ENCODE data around the gene SMTN. TPM values are rescaled to one million over a fixed set of nuclear protein-coding genes. Genes with fewer than 3 reads are reported as not detected.

The SMTN gene
- total RNA-seq, 1 experiment from 2014 or later, result 68.8 TPM

GRCh38 chr22:31080164-31080847 is 812 bp upstream of the SMTN start:
- no peak overlapping the region for H3K27ac ChIP-seq

GRCh38 chr22:31081963-31082605 is 966 bp downstream of the SMTN start:
- ChIA-PET POLR2A (ENCODE audit: unreplicated experiment) (interaction anchor here (0.5 to 0.7 kb wide), 3 partner anchors 113 to 388 kb away, joined by 7 to 11 read pairs (median 7); partner anchors contain the start of genes MORC2 and TUG1), CTCF (interaction anchor here (0.5 to 0.8 kb wide), 7 partner anchors 8 to 755 kb away, joined by 3 to 10 read pairs (median 4); partner anchors contain the start of gene TBC1D10A)
- H4K20me1 ChIP-seq (ENCODE audit: insufficient read depth), result no peaks in the 10 kb centered on the region
- no TSS peak for BruUV-seq (replicated peaks)
- peak overlapping the region; percentile 78; the same call in 1 of the 2 replicates for H2AFZ ChIP-seq
- peaks cover 20% of the 10 kb centered on the region for H3K4me1 ChIP-seq (replicated peaks; ENCODE audit: insufficient read depth)
- H3K9me3 ChIP-seq (ENCODE audit: insufficient read depth, low read depth), result no peaks in the 10 kb centered on the region
- TF ChIP-seq CTCF (conservative IDR thresholded peaks at IDR 0.05) (no peak), EZH2 (IDR thresholded peaks at IDR 0.05; ENCODE audit: low read depth) (no peak)
- H3K9me2 ChIP-seq (ENCODE audit: insufficient read depth), result no peaks in the 10 kb centered on the region
- H3K27me3 ChIP-seq (ENCODE audit: insufficient read depth, low read depth), result no peaks in the 10 kb centered on the region
- H3K36me3 ChIP-seq (ENCODE audit: low read depth), result no peaks in the 10 kb centered on the region
- DNase-seq, result peak; percentile 21 to 46
- intact Hi-C loops (cut with micrococcal nuclease; ENCODE audit: unreplicated experiment), result loop anchor here (1.0 to 5.0 kb wide), 2 partner anchors 113 to 135 kb away; partner anchors contain the start of gene TUG1
- H3K4me2 ChIP-seq, result peak overlapping the region; percentile 89
- H3K4me3 ChIP-seq, result peak overlapping the region; percentile 59
- H3F3A ChIP-seq (ENCODE audit: insufficient read depth, low read depth), result peaks cover 13% of the 10 kb centered on the region; the same call in 1 of the 2 replicates
- no peaks in the 10 kb centered on the region for H3K79me2 ChIP-seq (ENCODE audit: low read depth)
- H3K27ac ChIP-seq, result no peak overlapping the region

More at GRCh38 chr22:31080164-31080847, 812 bp upstream of the SMTN start:
- TSS peak; percentile 32 for BruUV-seq (replicated peaks)
- Histone ChIP-seq H4K20me1 (ENCODE audit: insufficient read depth) (no peaks in the 10 kb centered on the region), H3K9me2 (ENCODE audit: insufficient read depth) (no peaks in the 10 kb centered on the region), H3K9me3 (ENCODE audit: insufficient read depth, low read depth) (no peaks in the 10 kb centered on the region), H3K27me3 (ENCODE audit: insufficient read depth, low read depth) (no peaks in the 10 kb centered on the region), H3F3A (ENCODE audit: insufficient read depth, low read depth) (peaks cover 8% of the 10 kb centered on the region; the same call in 1 of the 2 replicates), H3K36me3 (ENCODE audit: low read depth) (no peaks in the 10 kb centered on the region), H3K4me3 (peak overlapping the region; percentile 59; the same call in 1 of the 2 replicates), H2AFZ (peak overlapping the region; percentile 78), H3K79me2 (ENCODE audit: low read depth) (no peaks in the 10 kb centered on the region), H3K4me1 (replicated peaks; ENCODE audit: insufficient read depth) (peaks cover 20% of the 10 kb centered on the region), H3K4me2 (peak overlapping the region; percentile 89)
- TF ChIP-seq CTCF (conservative IDR thresholded peaks at IDR 0.05) (no peak), EZH2 (IDR thresholded peaks at IDR 0.05; ENCODE audit: low read depth) (no peak)
- no peak for DNase-seq
- ChIA-PET CTCF (interaction anchor here (0.7 to 1.2 kb wide), 3 partner anchors 16 to 87 kb away, joined by 3 to 7 read pairs (median 6); partner anchors contain the start of gene PLA2G3), POLR2A (ENCODE audit: unreplicated experiment) (interaction anchor here (0.6 to 1.5 kb wide), 8 partner anchors 10 to 465 kb away, joined by 3 to 12 read pairs (median 5); no protein-coding TSS in a partner anchor)
- intact Hi-C loops (cut with micrococcal nuclease; ENCODE audit: unreplicated experiment), result loop anchor here (5.0 kb wide), 1 partner anchor 133 kb away; no protein-coding TSS in a partner anchor
